Endothelial cell (in vitro differentiated cells): Measurements from ENCODE around the gene GRIN2A. TPM values are rescaled to one million over a fixed set of nuclear protein-coding genes. Genes with fewer than 3 reads are reported as not detected.

Source experiments
- DNase-seq: peaks from one replicate; pipeline ENCODE4 v3.0.0; 2021; ENCODE audit warnings: low spot score
- H3K27ac Mint-ChIP-seq: one replicate; pipeline ENCODE4 v1.8.0; 2021; ENCODE audit warnings: mixed read lengths, inconsistent platforms; ENCODE audit not compliant: unreplicated experiment
- H3K27me3 Mint-ChIP-seq: one replicate; pipeline ENCODE4 v1.8.0; 2021; ENCODE audit warnings: mild to moderate bottlenecking, moderate library complexity, mixed read lengths, inconsistent platforms; ENCODE audit not compliant: unreplicated experiment
- H3K36me3 Mint-ChIP-seq: one replicate; pipeline ENCODE4 v1.8.0; 2021; ENCODE audit warnings: mild to moderate bottlenecking, low read depth, mixed read lengths, inconsistent platforms; ENCODE audit not compliant: unreplicated experiment
- H3K4me1 Mint-ChIP-seq: one replicate; pipeline ENCODE4 v1.8.0; 2021; ENCODE audit warnings: mild to moderate bottlenecking, mixed read lengths, inconsistent platforms; ENCODE audit not compliant: unreplicated experiment
- H3K4me3 Mint-ChIP-seq: one replicate; pipeline ENCODE4 v1.8.0; 2021; ENCODE audit warnings: mild to moderate bottlenecking, mixed read lengths, inconsistent platforms; ENCODE audit not compliant: unreplicated experiment
- H3K9me3 Mint-ChIP-seq: one replicate; pipeline ENCODE4 v1.8.0; 2021; ENCODE audit warnings: mixed read lengths, inconsistent platforms; ENCODE audit not compliant: unreplicated experiment
- total RNA-seq: library from RNA; stranded (reverse); fragmentation: NEBNext Ultra II Directional; extraction: Animal tissue kit (Norgen Biotek cat#: 25700); gene quantifications from one replicate; pipeline ENCODE4 v1.2.1, GENCODE V29; 2021; ENCODE audit not compliant: unreplicated experiment
- TF ChIP-seq, protein P1 (sequence below): fragments of 200-600 bp; sonication (generic); IDR thresholded peaks from one replicate; pipeline ENCODE4 v1.5.0; 2021; ENCODE audit warnings: antibody characterized with exemption; ENCODE audit not compliant: unreplicated experiment

GRIN2A gene
- total RNA-seq, 1 donor from 2014 or later: 0.03 TPM

DNA sequence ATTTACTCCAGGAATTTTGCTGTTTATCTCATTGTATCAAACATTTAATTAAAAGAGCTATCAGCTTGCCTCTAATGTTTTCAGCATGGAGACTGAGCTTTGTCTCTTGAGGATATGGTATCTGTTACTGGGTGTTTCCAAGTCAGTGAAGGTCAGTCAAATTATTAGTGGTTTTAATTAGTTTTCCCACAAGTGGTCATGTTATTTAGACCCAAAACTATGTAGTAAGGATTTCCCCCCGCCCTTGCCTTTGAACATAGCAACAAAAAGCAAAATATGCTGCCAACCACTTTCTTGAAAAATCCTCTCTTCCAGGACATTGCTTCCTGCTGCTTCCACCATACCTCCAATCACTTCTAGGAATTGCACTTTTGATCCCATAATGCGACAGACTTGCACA is 355.6 kb downstream of the GRIN2A start:
- no peak for DNase-seq
- Mint-ChIP-seq H3K36me3 (no peaks in the 10 kb centered on the region), H3K4me1 (peaks cover 25% of the 10 kb centered on the region), H3K27ac (no peak overlapping the region), H3K9me3 (no peaks in the 10 kb centered on the region), H3K27me3 (no peaks in the 10 kb centered on the region), H3K4me3 (no peak overlapping the region)
- TF ChIP-seq, protein P1, sequence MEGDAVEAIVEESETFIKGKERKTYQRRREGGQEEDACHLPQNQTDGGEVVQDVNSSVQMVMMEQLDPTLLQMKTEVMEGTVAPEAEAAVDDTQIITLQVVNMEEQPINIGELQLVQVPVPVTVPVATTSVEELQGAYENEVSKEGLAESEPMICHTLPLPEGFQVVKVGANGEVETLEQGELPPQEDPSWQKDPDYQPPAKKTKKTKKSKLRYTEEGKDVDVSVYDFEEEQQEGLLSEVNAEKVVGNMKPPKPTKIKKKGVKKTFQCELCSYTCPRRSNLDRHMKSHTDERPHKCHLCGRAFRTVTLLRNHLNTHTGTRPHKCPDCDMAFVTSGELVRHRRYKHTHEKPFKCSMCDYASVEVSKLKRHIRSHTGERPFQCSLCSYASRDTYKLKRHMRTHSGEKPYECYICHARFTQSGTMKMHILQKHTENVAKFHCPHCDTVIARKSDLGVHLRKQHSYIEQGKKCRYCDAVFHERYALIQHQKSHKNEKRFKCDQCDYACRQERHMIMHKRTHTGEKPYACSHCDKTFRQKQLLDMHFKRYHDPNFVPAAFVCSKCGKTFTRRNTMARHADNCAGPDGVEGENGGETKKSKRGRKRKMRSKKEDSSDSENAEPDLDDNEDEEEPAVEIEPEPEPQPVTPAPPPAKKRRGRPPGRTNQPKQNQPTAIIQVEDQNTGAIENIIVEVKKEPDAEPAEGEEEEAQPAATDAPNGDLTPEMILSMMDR: peak; percentile 14

DNA sequence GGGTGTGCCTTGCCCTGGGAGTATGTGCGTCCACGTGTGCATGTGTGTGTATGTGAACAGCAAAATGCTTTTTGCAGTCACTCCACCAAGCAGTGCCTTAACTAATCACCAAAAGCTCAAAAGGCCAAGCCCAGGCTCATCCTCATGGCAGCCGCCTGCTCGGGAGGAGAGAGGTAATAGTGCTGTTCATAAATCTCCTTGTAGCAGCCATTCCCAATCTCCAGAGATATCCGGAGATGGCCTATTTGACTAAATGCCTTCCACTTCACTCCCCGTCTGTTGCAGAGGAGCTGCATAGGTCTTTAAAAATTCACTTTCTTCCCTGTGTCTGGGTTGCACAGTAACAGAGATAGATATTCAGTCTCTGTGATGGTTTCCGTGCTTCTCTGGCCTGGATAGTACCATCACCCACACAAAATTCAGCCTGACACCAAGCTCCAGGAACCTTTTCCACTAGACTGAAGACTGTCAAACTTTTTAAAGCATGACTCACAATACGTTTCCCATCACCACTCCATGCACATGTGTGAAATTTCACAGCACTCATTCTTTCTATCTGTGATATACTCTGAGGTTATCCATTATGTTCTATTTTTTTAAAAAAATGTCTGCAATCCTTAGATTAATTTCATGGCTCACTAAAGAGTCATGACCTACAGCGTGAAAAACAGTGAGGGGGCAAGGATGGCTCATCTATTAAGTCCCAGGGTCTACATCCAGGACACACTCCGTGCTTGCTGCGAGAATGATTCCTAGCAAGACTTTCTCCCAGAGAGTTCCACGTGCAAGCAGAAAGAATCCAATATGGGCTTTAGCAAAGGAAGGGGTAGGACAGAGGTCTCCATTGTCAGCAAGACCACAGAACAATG is 357.8 kb downstream of the GRIN2A start:
- H3K4me1 Mint-ChIP-seq: peaks cover 28% of the 10 kb centered on the region
- H3K27ac Mint-ChIP-seq: no peak overlapping the region
- DNase-seq: no peak
- no peaks in the 10 kb centered on the region for H3K9me3 Mint-ChIP-seq
- no peak overlapping the region for H3K4me3 Mint-ChIP-seq
- H3K36me3 Mint-ChIP-seq: no peaks in the 10 kb centered on the region
- TF ChIP-seq, protein P1: no peak
- H3K27me3 Mint-ChIP-seq: no peaks in the 10 kb centered on the region

DNA sequence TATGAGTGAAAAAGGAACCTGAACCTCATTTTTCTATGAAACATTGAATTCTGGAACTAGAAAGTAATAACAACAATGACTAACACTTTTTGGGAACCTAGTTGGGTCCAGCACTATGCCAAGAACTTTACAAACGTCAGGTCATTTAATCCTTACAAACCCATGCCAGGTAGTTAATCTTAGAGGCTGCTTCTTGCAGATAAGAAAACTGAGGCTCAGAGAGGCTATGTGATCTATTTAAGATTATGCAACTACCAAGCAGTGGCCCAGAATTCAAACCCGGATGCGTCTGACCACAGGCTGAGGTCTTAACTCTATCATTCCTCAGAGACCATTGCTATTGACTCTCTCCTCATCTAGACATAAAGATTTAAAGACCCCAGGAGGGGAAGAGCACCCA is 358.7 kb downstream of the GRIN2A start:
- peaks cover 28% of the 10 kb centered on the region for H3K4me1 Mint-ChIP-seq
- no peak for DNase-seq
- H3K9me3 Mint-ChIP-seq: no peaks in the 10 kb centered on the region
- TF ChIP-seq, protein P1: no peak
- no peaks in the 10 kb centered on the region for H3K27me3 Mint-ChIP-seq
- H3K4me3 Mint-ChIP-seq: no peak overlapping the region
- H3K27ac Mint-ChIP-seq: no peak overlapping the region
- H3K36me3 Mint-ChIP-seq: no peaks in the 10 kb centered on the region

DNA sequence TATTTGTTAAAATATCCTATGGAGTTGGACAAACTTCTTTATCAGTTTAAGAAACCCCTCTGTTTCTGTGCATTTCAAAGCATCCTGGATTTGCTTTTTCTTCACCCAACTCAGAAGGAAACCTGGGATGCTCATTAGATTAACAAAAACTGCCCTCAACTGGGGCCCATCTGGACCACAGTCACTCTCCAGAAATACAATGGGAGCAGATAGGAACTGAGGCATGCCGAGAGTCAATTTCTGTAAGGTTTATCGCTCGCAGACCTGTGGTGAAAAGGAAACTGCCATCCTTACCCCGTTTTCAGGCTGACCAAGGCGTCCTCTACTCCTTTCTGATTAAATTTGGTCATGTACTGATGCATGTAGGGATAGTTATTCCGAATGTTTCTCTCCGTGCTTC is 360.3 kb downstream of the GRIN2A start:
- Mint-ChIP-seq H3K27me3 (no peaks in the 10 kb centered on the region), H3K27ac (no peak overlapping the region), H3K9me3 (no peaks in the 10 kb centered on the region), H3K36me3 (no peaks in the 10 kb centered on the region), H3K4me1 (peaks cover 15% of the 10 kb centered on the region), H3K4me3 (no peak overlapping the region)
- DNase-seq: no peak
- TF ChIP-seq, protein P1: no peak

DNA sequence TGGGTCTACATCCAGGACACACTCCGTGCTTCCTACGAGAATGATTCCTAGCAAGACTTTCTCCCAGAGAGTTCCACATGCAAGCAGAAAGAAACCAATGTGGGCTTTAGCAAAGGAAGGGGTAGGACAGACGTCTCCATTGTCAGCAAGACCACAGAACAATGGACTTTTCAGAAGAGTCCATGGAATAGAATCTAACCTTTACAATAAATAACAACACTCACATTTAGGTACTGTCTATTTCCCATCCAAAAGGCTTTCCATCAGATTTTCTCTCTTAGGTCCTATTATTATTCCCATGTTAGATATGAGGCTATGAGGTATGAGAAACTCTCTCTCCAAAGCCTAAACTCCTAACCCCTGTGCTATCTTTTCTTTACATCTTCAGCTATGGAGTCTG is 360.9 kb downstream of the GRIN2A start:
- TF ChIP-seq, protein P1: no peak
- no peak overlapping the region for H3K27ac Mint-ChIP-seq
- H3K9me3 Mint-ChIP-seq: no peaks in the 10 kb centered on the region
- peaks cover 10% of the 10 kb centered on the region for H3K4me1 Mint-ChIP-seq
- H3K27me3 Mint-ChIP-seq: no peaks in the 10 kb centered on the region
- H3K4me3 Mint-ChIP-seq: no peak overlapping the region
- no peak for DNase-seq
- no peaks in the 10 kb centered on the region for H3K36me3 Mint-ChIP-seq
